GM12878 (cell line): ENCODE measurements around the gene PRDM4. TPM values are rescaled to one million over a fixed set of nuclear protein-coding genes. Genes with fewer than 3 reads are reported as not detected.
A peak's percentile ranks its signal among the peaks of the same experiment; 100 is the strongest.

Source experiments
- ATAC-seq: fragments of 200-7000 bp; cut with Tn5 transposase; 3 replicates; pipeline ENCODE4 v1.9.1; 2020; ENCODE audit warnings: mild to moderate bottlenecking, moderate library complexity
- BruUV-seq: library from RNA; stranded (reverse); fragments of 400-500 nt; replicated peaks from 2 replicates; lab custom pipeline; 2021; lab: Mats Ljungman, UMichigan
- CTCF ChIA-PET: fragments of 300-600 bp; sonication (Branson Sonifier 250); formaldehyde crosslinking; extraction: SDS; loops from one replicate; lab custom pipeline; 2021; ENCODE audit warnings: inconsistent platforms; lab: Yijun Ruan, JAX
- POLR2A ChIA-PET: fragments of 350-600 bp; formaldehyde crosslinking; extraction: SDS; loops from one replicate; lab custom pipeline; 2021; ENCODE audit warnings: inconsistent platforms; lab: Charles Lee
- RAD21 ChIA-PET: fragments of 300-600 bp; sonication (Branson Sonifier 250); formaldehyde crosslinking; loops from one replicate; lab custom pipeline; 2023; ENCODE audit warnings: antibody characterized with exemption; ENCODE audit not compliant: unreplicated experiment; lab: Charles Lee
- SMC1A ChIA-PET: fragments of 300-600 bp; sonication (Branson Sonifier 250); formaldehyde crosslinking; loops from one replicate; lab custom pipeline; 2023; ENCODE audit not compliant: unreplicated experiment, uncharacterized antibody; lab: Charles Lee
- DNase-seq: peaks from one replicate; pipeline ENCODE4 v3.0.0-alpha.2; 2011; ENCODE audit warnings: low read depth, low spot score
- FAIRE-seq: peaks from 3 replicates; lab custom pipeline; 2011; peaks lifted over from hg19 to GRCh38; lab: Jason Lieb, UNC
- H2AFZ ChIP-seq: 2 replicates; pipeline ENCODE4 v1.6.0; 2011; ENCODE audit warnings: low read depth, low read length, control low read depth; ENCODE audit not compliant: control insufficient read depth
- H3K27ac ChIP-seq: 2 replicates; pipeline ENCODE4 v1.5.1; 2011; ENCODE audit warnings: control low read depth; ENCODE audit not compliant: control insufficient read depth, insufficient read depth
- H3K27me3 ChIP-seq, 2 experiments: replicated peaks in 1 of 2; 2 replicates each; pipeline versions ENCODE4 v1.6.0 to v1.6.1; 2011; ENCODE audit warnings: low read length in 1 of 2; ENCODE audit not compliant: control insufficient read depth in 2 of 2, insufficient read depth in 2 of 2
- H3K36me3 ChIP-seq, 2 experiments: 2 replicates each; pipeline ENCODE4 v1.5.1; 2011; ENCODE audit warnings: low read length in 1 of 2; ENCODE audit not compliant: control insufficient read depth in 2 of 2, insufficient read depth in 2 of 2
- H3K4me1 ChIP-seq: 2 replicates; pipeline ENCODE4 v1.6.1; 2011; ENCODE audit warnings: mild to moderate bottlenecking, low read length, moderate library complexity, mixed read lengths; ENCODE audit not compliant: control insufficient read depth, insufficient read depth
- H3K4me2 ChIP-seq: 2 replicates; pipeline ENCODE4 v1.6.0; 2011; ENCODE audit warnings: control low read depth; ENCODE audit not compliant: control insufficient read depth, insufficient read depth
- H3K4me3 ChIP-seq: fragments of 200-600 bp; sonication (generic); 2 replicates; pipeline ENCODE4 v1.5.1; 2016
- H3K79me2 ChIP-seq: 2 replicates; pipeline ENCODE4 v1.6.0; 2011; ENCODE audit warnings: low read length; ENCODE audit not compliant: control insufficient read depth, insufficient read depth
- H3K9ac ChIP-seq: 2 replicates; pipeline ENCODE4 v1.8.0; 2011; ENCODE audit warnings: low read length, control low read depth, mixed read lengths; ENCODE audit not compliant: control insufficient read depth, insufficient read depth
- H3K9me3 ChIP-seq: replicated peaks from 3 replicates; pipeline ENCODE4 v1.5.1; 2011; ENCODE audit warnings: mild to moderate bottlenecking, low read length; ENCODE audit not compliant: control insufficient read depth, insufficient read depth
- H4K20me1 ChIP-seq: 2 replicates; pipeline ENCODE4 v1.6.0; 2011; ENCODE audit not compliant: control insufficient read depth, insufficient read depth
- BCLAF1 ChIP-seq: fragments of 450-650 bp; IDR thresholded peaks from 2 replicates; pipeline ENCODE4 v1.6.1; 2017; ENCODE audit warnings: antibody characterized with exemption, mild to moderate bottlenecking, moderate library complexity
- BHLHE40 ChIP-seq, 2 experiments: fragments of 450-650 bp in 1 of 2; IDR thresholded peaks; 2 replicates each; pipeline ENCODE4 v1.6.1; 2011 to 2017; ENCODE audit warnings: low read depth in 2 of 2, borderline replicate concordance in 1 of 2, improper control_type of control experiment in 1 of 2, low read length in 1 of 2, mild to moderate bottlenecking in 1 of 2
- CBX3 ChIP-seq: fragments of 200-600 bp; sonication (generic); IDR thresholded peaks from 2 replicates; pipeline ENCODE4 v1.6.1; 2016; ENCODE audit warnings: low read depth, borderline replicate concordance
- HSF1 ChIP-seq: fragments of 150-350 bp; IDR thresholded peaks from 2 replicates; pipeline ENCODE4 v1.6.1; 2014; ENCODE audit warnings: mild to moderate bottlenecking, low read depth, low read length
- NR2F1 ChIP-seq: fragments of 450-650 bp; conservative IDR thresholded peaks from 2 replicates; pipeline ENCODE4 v1.6.1; 2017; ENCODE audit warnings: mild to moderate bottlenecking
- WGBS: methylation state at CpG from one replicate; pipeline ENCODE4 v1.1.6; 2016; ENCODE audit warnings: low lambda C conversion rate; ENCODE audit not compliant: insufficient replicate concordance, insufficient coverage; ENCODE audit errors: missing lambda C conversion rate; 5-methylcytosine and 5-hydroxymethylcytosine counted together
- in situ Hi-C: fragments of 300-500 bp; cut with MboI; formaldehyde crosslinking; loops from 9 replicates; pipeline ENCODE4 v1.14.3; 2018; ENCODE audit warnings: mixed read lengths
- intact Hi-C: fragments of 100-400 bp; cut with micrococcal nuclease; formaldehyde crosslinking; loops from one replicate; pipeline ENCODE4 v1.14.2; 2022; ENCODE audit not compliant: unreplicated experiment
- polyA plus RNA-seq, 11 experiments: library from polyadenylated mRNA; depleted of rRNA in 4 of 11; unstranded in 6 of 11; stranded (reverse) in 5 of 11; fragments of >200 nt; fragmentation: Nextera tagmentation in 4 of 11; fragmentation: Illumina TruSeq in 1 of 11; extraction: Ambion mirVana in 4 of 11; extraction: Trizol in 1 of 11; gene quantifications; 1 replicate in 1 of 11; 2 replicates in 10 of 11; pipeline versions ENCODE4 v1.2.1 to v1.2.3, GENCODE V29; 2011 to 2016; ENCODE audit warnings: inconsistent platforms in 2 of 11, missing spikeins in 2 of 11, low read depth in 1 of 11
- total RNA-seq, 4 experiments: library from RNA; depleted of rRNA in 3 of 4; stranded (reverse); fragments of >200 nt in 3 of 4; fragmentation: Illumina TruSeq in 1 of 4; extraction: Trizol in 1 of 4; gene quantifications; 2 replicates each; pipeline versions ENCODE4 v1.2.1 to v1.2.3, GENCODE V29; 2013 to 2021

PRDM4 gene
- total and polyA plus RNA-seq, 10 of the 15 experiments (the other 5 are each of a cell fraction or from before 2014, with no cell fraction given): 5.1 to 22.2 (median 15.0) TPM

- in situ Hi-C loops: loop anchor here (5.0 kb wide), 2 partner anchors 72 to 128 kb away; partner anchors contain the start of gene PWP1
- TF ChIP-seq BCLAF1: no peak
- TF ChIP-seq NR2F1: no peak
- no peak for TF ChIP-seq CBX3
- TF ChIP-seq BHLHE40 (IDR thresholded peaks at IDR 0.05; ENCODE audit: borderline replicate concordance in 1 of 2, low read depth in 2 of 2, low read length in 1 of 2): peak in 1 of 2 experiments; percentile 37; a peak in 1 of 4 replicates
- no peak for TF ChIP-seq HSF1
- POLR2A ChIA-PET: interaction anchor here (0.7 to 1.4 kb wide), 4 partner anchors 10 to 144 kb away, joined by 3 to 6 read pairs (median 4); no protein-coding TSS in a partner anchor
- peak overlapping the region; percentile 78 for H3K4me3 ChIP-seq
- SMC1A ChIA-PET: interaction anchor here (0.8 to 4.2 kb wide), 14 partner anchors 10 to 152 kb away, joined by 3 to 20 read pairs (median 5); no protein-coding TSS in a partner anchor
- no peaks in the 10 kb centered on the region for H4K20me1 ChIP-seq
- H3K27ac ChIP-seq: peak overlapping the region; percentile 37; the same call in 1 of the 2 replicates
- no peaks in the 10 kb centered on the region for H3K9me3 ChIP-seq
- peaks cover 3% of the 10 kb centered on the region; the same call in 1 of the 2 replicates for H3K4me1 ChIP-seq
- 10% methylated on average over 3 of the region's 3 CpGs for WGBS
- no TSS peak for BruUV-seq
- peak overlapping the region; percentile 83 for H3K4me2 ChIP-seq
- FAIRE-seq (peak; percentile 31), ATAC-seq (peak; percentile 19; the same call in 2 of the 3 replicates), DNase-seq (no peak)
- peaks cover 26% of the 10 kb centered on the region for H3K79me2 ChIP-seq
- no peaks in the 10 kb centered on the region for H3K27me3 ChIP-seq
- intact Hi-C loops: no loop called here
- H3K9ac ChIP-seq: peak overlapping the region; percentile 73
- H2AFZ ChIP-seq: no peak overlapping the region
- RAD21 ChIA-PET: interaction anchor here (1.1 to 2.5 kb wide), 5 partner anchors 23 to 127 kb away, joined by 3 to 23 read pairs (median 7); no protein-coding TSS in a partner anchor
- CTCF ChIA-PET: interaction anchor here (1.0 to 4.8 kb wide), 8 partner anchors 10 to 153 kb away, joined by 3 to 58 read pairs (median 6); no protein-coding TSS in a partner anchor
- peaks cover 2 to 10% of the 10 kb centered on the region in 2 experiments for H3K36me3 ChIP-seq
Observed at GRCh38 chr12:107759410-107759809, 1.5 kb downstream of the PRDM4 start.
